NCI-H187 (cell line): ENCODE results near the gene CDHR2.

Experiments used
- DNase-seq, 2 experiments: peaks; one replicate each; lab custom pipeline; 2025; lab: John Stamatoyannopoulos, UW

Gene CDHR2, protein sequence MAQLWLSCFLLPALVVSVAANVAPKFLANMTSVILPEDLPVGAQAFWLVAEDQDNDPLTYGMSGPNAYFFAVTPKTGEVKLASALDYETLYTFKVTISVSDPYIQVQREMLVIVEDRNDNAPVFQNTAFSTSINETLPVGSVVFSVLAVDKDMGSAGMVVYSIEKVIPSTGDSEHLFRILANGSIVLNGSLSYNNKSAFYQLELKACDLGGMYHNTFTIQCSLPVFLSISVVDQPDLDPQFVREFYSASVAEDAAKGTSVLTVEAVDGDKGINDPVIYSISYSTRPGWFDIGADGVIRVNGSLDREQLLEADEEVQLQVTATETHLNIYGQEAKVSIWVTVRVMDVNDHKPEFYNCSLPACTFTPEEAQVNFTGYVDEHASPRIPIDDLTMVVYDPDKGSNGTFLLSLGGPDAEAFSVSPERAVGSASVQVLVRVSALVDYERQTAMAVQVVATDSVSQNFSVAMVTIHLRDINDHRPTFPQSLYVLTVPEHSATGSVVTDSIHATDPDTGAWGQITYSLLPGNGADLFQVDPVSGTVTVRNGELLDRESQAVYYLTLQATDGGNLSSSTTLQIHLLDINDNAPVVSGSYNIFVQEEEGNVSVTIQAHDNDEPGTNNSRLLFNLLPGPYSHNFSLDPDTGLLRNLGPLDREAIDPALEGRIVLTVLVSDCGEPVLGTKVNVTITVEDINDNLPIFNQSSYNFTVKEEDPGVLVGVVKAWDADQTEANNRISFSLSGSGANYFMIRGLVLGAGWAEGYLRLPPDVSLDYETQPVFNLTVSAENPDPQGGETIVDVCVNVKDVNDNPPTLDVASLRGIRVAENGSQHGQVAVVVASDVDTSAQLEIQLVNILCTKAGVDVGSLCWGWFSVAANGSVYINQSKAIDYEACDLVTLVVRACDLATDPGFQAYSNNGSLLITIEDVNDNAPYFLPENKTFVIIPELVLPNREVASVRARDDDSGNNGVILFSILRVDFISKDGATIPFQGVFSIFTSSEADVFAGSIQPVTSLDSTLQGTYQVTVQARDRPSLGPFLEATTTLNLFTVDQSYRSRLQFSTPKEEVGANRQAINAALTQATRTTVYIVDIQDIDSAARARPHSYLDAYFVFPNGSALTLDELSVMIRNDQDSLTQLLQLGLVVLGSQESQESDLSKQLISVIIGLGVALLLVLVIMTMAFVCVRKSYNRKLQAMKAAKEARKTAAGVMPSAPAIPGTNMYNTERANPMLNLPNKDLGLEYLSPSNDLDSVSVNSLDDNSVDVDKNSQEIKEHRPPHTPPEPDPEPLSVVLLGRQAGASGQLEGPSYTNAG (N-terminal part only)

DNA sequence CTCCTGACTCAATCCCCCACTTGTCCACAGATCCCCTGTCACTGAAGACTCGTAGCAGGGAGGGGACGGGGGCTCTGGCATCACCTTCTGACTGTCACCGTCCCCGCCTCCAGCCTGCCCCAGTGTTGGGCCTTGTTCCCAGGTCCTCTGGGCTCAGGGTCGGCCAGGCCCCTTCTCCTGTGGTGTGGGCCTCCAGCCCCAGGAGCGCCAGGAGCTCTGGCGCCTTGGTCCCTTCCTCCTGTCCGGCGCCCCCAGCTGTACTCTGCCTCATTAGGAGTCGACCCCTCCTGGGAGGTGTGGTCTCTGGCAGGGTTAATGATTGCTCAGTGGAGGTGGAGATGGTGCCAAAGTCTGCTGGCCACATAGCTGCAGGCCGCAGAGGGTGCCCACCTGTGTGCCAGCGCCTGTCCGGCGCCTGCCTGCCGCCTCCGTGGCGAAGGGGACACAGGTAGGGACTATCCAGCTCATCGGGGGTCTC, at the start of gene CDHR2:
Gene CDHR2, plus strand, starts transcription at position 376 of the 478 bp plus-strand sequence. CDS start 16,011 bp downstream, outside the sequence.
- no peak for DNase-seq

DNA sequence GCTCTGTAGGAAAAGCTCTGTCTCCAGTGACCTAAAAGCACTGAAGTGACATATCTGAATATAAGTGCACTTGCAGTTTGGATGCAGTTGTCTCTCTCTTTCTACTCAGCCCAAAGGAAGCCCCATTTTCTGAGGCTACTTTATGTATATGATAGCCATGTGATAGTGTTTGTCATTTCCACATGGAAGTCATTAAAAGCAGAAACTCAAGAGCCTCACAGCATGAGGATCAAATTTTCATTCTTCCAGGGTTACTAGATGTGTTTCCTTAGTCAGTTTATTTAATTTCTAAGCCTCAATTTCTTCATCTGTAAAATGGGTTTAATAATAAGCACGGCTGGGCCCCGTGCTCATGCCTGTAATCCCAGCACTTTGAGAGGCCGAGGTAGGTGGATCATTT, 48.6 kb upstream of the CDHR2 start:
- no peak for DNase-seq

DNA sequence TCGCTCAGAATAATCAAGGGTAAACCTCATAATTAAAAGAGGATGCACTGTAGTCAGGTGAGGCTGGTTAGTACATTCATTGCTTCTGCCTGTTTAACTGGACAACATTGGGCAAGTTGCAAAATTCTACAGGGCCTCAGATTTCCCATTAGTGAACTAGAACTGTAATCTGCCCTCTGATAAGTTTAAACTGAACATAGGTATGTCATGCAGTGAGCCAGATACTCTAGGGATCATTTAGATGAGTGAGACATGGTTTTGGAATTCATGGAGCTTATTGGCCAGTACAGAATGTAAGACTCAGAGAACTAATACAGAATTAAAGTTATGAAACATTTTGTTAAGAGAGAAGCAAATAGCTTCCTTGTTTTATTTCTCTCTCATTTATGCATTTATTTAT, 47.8 kb upstream of the CDHR2 start:
- no peak for DNase-seq

DNA sequence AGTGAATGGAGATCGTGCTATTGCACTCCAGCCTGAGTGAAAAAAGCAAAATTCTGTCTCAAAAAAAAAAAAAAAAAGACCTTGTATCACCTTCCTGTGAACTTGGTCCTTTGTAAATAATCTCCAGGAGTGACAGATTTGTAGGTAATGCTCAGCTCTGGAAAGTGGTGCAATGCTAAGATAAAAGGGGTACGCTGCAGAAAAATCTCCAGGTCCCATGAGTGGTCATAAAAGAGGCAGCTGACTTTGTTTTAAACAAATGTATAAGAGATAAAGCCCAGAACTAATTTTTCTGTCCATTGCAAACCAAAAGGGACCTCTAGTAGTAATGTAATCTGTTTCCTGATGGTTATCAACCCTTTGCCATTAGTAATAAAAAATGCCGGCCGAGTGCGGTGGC, 45.6 kb upstream of the CDHR2 start:
- DNase-seq = no peak

DNA sequence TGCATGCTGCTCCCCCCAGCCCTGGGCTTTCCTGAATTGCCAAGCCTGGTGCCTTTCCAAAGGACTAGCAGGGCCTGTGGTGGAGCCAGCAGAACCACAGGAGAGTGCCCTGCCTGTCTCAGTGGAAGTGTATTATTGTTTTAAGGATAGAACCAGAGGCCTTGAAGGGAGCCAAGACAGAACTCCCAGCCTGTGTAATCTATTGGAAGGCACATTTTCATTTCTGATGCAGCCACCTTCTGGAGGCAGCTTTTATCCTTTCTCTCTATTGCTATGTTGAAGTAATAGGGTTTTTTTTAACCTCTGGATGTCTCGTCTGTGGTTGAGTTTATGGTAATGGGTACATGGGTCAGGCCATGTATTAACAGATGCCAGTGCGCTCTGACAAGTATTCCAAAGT, 41.2 kb upstream of the CDHR2 start:
- no peak for DNase-seq

DNA sequence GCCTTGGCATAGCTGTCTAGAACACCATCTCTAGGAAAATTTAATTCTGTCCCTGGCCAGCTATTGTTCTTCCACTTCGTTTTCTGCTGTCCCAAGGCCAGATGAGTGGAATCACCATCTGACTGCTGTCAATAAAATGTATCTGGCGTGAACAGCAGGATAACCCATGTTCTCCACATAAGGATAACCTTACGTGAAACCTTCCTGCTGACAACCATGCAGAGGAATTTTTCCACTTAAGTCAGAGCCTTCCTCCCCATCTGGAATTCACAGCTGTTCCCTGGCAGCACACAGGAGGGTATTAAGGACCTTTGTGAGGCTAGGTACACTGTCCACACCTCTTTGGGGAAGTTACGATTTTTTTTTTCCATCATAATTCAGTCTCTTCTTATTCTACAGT, 40.5 kb upstream of the CDHR2 start:
- no peak for DNase-seq

DNA sequence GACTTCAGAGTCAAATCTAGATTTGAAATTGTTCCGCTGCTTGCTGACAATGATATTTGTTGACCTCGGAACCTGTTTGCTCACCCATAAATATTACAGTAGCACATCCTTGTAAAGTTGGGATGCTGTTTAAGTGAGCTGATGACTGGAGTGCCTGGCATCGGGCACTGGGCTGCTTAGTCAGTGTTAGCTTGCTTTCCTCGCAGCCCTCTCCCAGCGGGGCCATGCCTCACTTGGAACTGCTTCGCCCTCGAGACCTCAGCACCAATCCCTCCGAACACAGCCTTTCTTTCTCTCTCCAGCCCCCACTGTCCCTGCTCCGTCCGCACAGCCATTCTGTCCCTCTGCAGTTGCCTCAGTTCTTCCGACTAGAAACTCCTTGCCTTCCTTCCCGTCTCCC, 35.4 kb upstream of the CDHR2 start:
- DNase-seq = no peak

DNA sequence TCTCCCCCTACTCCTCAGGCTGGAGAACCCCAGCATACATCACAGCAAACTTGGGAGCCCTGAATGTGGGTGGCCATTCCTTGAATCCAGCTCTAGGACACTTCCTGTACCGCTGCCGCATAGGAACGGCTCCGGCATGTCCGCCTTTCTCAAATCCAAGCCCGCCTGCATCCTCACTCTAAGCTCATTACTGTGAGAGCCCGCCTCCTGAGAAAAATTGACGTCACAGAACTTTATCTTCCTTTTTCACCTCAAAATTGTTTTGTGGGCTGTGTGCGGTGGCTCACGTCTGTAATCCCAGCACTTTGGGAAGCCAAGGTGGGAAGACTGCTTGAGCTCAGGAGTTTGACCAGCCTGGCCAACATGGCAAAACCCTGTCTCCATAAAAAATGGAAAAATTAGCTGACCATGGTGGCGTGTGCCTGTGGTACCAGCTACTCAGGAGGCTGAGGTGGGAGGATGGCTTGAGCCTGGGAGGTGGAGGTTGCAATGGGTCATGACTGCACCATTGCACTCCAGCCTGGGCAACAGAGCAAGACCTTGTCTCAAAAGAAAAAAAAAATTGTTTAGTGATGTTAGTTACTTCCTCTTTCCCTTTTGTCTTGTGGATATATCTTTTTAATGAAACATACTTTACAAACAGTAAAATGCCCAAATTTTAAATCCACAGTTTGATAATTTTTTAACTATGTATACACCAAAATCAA, 34.7 kb upstream of the CDHR2 start:
- DNase-seq = no peak

DNA sequence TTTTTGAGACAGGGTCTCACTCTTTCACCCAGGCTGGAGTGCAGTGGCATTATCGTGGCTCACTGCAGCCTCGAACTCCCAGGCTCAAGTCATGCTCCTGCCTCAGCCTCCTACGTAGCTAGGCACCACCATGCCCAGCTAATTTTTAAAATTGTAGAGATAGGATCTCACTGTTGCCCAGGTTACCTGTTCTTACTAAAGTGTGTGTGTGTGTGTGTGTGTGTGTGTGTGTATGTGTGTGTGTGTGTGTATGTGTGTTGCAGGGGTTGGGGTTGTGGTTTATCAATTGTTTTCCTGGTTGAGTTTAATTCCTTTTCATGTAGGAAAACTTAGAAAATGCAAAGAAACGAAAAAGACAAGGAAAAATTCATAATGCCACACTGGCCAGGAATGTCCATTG, 33.7 kb upstream of the CDHR2 start:
- no peak for DNase-seq

DNA sequence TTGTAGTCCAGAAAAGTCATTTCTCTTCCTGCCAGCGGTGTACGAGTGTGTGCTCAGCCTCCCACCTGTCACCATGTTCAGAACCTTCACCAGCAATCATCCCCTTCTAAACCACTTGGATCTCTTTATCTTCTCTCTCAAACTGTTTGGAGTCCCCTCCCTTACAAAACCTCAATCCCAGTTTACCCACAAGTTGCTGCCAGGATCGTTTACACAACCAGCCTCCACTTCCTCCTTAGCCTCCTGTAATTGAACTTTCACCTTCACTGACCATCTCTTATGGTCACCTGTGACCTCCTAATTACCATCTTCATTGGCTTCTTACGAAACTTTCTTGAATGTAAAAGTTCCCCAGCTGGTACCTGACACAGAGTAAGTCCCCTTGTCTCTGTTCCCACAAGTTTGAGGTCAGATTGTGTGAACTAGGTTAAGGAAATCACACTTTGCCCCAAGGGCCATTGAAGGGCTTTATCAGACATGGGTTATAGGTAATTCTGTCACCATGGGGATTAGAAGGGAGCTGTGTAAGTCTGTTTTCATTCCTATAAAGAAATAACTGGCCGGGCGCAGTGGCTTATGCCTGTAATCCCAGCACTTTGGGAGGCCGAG, 32.0 kb upstream of the CDHR2 start:
- no peak for DNase-seq

DNA sequence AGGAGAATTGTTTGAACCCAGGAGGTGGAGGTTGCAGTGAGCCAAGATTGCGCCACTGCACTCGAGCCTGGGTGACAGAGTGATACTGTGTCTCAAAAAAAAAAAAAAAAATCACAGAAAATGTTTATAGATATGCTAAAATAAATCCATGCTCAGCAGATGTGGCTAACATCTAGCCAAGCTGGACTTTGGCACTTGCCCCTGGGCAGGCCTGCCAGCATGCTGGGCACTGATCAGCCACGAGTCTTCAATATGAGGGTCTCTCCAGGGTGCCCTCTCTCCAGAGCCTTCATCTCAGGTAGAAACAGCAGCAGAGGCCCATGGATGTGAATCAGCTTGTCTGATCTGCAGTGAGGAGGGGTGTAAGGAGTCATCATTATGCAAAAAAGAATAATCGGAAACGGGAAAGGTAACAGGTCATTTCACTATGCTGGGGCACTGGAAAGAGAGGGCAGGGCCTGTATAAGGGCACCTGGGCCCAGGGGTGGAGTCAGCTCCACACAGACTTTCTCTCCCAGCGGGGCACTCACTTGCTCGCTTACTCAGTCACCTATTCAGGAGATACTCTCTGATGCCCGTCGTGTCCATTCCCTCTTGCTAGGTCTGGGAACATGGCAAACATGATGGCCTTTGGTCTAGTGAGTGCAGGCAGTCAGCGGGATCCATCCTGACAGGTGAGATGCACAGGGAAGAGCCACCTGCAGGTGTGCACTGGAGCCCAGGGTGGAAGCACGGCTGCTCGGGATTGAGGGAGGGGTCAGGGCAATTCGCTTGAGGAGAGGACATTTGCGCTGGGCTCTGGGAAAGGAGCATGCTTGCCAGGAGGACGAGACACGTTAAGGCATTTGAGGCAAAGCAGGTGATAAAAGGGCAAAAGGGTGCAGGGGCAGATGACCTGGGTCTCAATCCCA, 29.1 kb upstream of the CDHR2 start:
- DNase-seq = no peak

DNA sequence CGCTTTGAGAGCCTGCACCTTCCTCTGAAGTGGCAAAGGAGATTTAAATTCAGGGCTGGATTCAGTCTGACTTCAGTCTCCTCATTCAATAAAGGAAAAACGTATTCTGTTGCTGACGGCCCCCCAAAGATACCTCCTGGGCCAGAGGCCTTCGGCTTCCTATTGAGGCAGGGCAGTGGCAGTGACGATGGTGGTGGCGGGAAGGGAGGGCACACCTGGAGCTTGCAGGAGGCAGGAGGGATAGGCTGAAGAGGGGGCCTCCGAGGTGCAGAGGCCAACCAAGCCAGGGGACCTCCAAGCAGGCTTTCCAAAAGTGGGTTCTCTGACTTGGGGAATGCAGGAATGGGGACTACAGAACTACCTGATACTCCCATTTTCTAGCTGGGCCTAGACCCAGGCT, 27.9 kb upstream of the CDHR2 start:
- DNase-seq = no peak

DNA sequence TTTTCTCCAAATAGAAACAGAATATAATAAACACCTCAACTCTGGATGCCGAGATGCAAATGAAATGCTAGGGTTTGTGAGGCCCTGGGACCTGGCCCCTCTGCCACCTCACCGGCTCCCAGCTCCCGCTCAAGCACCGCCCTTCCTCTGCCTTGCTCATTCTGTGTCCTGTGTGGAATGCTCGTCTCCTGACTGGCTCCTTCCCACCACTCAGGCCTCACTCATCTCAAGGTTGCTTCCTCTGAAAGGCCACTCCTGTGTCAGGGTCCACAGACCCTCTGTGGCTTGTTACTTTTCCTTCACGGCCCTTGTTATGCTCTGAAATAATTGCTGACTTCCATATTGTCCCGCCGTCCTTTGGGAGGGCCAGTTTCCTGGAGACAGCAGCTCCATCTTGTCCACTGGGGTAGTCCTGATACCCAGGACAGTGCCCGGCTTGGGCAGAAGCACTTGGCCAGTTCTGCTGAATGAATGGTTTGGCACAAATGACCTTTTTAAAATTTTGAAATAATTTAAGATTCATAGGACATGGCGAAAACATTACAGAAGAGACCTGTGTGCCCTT, 27.4 kb upstream of the CDHR2 start:
- no peak for DNase-seq

DNA sequence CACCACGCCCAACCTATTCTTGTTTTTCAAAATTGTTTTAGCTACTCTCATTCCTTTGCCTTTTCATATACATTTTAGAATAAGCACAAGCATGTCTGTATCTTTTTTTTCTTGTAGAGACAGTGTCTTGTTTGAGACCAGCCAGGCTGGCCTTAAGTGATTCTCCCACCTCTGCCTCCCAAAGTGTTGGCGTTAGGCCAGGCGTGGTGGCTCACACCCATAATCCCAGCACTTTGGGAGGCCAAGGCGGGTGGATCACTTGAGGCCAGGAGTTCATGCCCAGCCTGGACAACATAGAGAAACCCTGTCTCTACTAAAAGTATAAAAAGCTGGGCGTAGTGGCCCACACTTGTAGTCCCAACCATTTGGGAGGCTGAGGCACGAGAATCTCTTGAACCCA, 25.0 kb upstream of the CDHR2 start:
- no peak for DNase-seq

DNA sequence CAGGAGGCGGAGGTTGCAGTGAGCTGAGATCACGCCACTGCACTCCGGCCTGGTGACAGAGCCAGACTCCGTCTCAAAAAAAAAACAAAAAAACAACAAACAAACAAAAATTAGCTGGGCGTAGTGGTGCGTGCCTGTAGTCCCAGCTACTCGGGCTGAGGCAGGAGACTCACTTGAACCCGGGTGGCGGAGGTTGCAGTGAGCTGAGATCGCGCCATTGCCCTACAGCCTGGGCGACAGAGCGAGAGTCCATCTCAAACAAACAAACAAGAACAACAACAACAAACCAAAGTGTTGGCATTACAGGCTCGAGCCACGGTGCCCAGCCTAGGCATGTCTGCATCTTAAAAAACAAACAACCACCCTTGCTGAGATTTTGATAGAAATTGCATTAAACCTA, 24.2 kb upstream of the CDHR2 start:
- DNase-seq = no peak

DNA sequence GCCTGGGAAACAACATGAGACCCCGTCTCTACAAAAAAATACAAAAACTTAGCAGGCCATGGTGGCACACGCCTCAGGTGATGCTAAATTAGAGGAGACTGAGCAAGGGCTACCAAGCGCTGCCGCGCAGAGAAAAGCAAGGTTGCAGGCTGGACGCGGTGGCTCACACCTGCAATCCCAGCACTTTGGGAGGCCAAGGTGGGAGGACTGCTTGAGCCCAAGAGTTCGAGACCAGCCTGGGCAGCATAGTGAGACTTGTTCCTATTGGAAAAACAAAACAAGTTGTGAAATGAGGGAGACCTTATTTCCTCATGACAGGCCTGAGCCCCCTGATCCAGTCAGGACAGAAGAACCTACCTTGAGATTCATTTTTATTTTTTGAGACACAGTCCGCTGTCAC, 23.5 kb upstream of the CDHR2 start:
- DNase-seq = no peak

DNA sequence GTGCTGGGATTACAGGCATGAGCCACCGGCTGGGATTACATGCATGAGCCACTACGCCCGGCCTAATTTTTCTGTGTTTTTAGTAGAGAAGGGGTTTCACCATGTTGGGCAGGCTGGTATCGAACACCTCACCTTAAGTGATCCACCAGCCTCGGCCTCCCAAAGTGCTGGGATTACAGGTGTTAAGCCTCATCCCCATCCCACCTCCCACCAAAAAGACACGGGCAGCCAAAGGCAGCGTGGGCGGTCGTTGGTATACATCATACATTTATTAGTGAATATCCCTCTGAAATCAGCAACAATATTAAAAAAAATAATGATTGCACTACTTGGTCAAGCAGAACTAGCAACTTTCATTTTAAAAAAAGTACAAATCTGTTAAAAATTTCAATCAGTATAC, 22.7 kb upstream of the CDHR2 start:
- no peak for DNase-seq

DNA sequence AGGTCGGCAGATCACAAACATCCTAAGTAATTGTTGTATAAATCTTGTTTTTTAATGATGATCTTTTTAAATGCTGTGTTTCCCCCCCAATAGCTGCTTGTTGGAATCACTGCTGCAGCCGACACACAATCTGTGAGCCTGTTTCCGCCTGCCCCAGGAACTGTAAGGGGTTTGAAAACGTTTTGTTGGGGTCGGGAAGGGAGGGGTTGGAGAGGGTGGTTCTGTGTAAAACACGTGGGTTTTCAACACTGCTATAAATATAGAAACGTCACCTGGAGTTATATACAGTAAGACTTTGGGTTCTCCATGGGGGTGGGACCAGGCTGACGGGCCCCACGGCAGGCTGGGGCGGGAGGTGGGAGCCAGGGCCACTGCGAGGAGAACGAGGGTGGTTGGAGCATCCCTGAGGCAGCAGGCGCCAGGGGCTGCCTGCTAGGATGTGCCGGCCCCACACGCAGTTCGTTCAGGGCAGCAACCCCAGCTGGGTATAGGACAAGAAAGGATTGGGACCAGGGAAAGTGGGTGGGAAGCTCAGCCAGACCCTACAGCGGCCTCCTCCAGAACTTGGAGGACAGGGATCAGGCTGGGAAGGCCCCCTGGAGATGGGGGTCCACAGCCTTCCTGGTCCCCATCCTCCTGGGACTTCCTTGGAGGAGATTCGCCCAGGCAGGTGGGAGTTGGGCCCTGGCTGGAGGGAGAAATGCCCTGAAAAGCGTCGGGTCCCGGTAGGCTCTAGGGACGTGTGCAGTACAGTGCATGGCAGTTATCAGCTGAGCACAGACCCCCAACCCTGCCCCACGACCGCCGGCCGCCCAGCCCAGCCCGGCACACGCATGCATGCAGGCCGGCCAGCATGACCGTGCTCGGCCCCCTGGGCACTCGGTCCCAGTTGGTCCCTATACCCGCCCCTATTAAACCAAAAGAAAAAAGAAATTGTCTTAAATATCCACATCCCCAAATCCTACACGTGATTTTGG, 21.6 kb upstream of the CDHR2 start:
- DNase-seq = no peak

DNA sequence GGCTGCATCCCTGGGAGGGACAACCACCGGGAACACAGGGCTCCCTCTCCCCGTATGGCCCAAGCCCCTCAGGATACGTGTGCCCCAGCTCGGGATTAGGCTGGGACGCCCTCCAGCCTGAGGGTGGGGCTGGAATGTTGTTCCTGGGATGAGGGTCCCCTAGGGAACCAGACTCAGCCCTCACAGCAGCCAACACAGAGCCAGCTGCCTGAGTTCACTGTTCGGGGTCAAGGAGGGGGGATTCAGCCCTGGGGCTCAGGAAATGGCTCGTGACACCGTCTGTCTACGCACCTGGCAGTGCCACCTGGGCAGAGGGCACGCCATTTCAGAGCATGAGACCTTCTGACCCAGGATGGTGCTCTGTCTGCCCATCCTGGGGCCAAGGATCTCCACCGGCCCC, 20.8 kb upstream of the CDHR2 start:
- DNase-seq = no peak
